Calu3 (cell line): ENCODE measurements around the gene TMEM150A. TPM values are rescaled to one million over a fixed set of nuclear protein-coding genes. Genes with fewer than 3 reads are reported as not detected.

Experiments used
- BruUV-seq: library from RNA; stranded (reverse); fragments of 400-500 nt; replicated peaks from 2 replicates; lab custom pipeline; 2021; lab: Mats Ljungman, UMichigan
- CTCF ChIA-PET: fragments of 300-600 bp; sonication (Branson Sonifier 250); formaldehyde crosslinking; loops from one replicate; lab custom pipeline; 2022; ENCODE audit warnings: antibody characterized with exemption; lab: Charles Lee
- DNase-seq: peaks from one replicate; pipeline ENCODE4 v3.0.0; 2022
- H3K27ac Mint-ChIP-seq: one replicate; pipeline ENCODE4 v1.8.0; 2022; ENCODE audit warnings: mixed read lengths; ENCODE audit not compliant: unreplicated experiment
- H3K27me3 Mint-ChIP-seq: one replicate; pipeline ENCODE4 v1.8.0; 2022; ENCODE audit warnings: mixed read lengths; ENCODE audit not compliant: unreplicated experiment
- H3K36me3 Mint-ChIP-seq: one replicate; pipeline ENCODE4 v1.8.0; 2022; ENCODE audit warnings: mild to moderate bottlenecking, moderate library complexity, mixed read lengths; ENCODE audit not compliant: insufficient read depth, unreplicated experiment
- H3K4me1 Mint-ChIP-seq: one replicate; pipeline ENCODE4 v1.8.0; 2022; ENCODE audit warnings: mild to moderate bottlenecking, low read depth, mixed read lengths; ENCODE audit not compliant: unreplicated experiment
- H3K4me3 Mint-ChIP-seq: one replicate; pipeline ENCODE4 v1.8.0; 2022; ENCODE audit warnings: mild to moderate bottlenecking, low read depth, moderate library complexity, mixed read lengths; ENCODE audit not compliant: unreplicated experiment
- H3K9me3 Mint-ChIP-seq: one replicate; pipeline ENCODE4 v1.8.0; 2022; ENCODE audit warnings: low read depth, mixed read lengths; ENCODE audit not compliant: unreplicated experiment
- CTCF ChIP-seq: fragments of 200-600 bp; IDR thresholded peaks from one replicate; pipeline ENCODE4 v1.8.0; 2022; ENCODE audit warnings: antibody characterized with exemption; ENCODE audit not compliant: unreplicated experiment
- intact Hi-C: fragments of 100-400 bp; cut with micrococcal nuclease; formaldehyde crosslinking; loops from one replicate; pipeline ENCODE4 v1.10.0; 2022; ENCODE audit not compliant: unreplicated experiment
- total RNA-seq: library from RNA; stranded (reverse); gene quantifications from 2 replicates; pipeline ENCODE4 v1.2.3, GENCODE V29; 2022

Gene TMEM150A
- total RNA-seq, 1 experiment from 2014 or later, result 12.1 TPM

GRCh38 chr2:85600951-85601770, 1.3 kb downstream of the TMEM150A start:
- H3K4me1 Mint-ChIP-seq, result peaks cover 8% of the 10 kb centered on the region
- BruUV-seq, result TSS peak; percentile 16
- H3K27ac Mint-ChIP-seq, result peak overlapping the region; percentile 63
- CTCF ChIA-PET, result interaction anchor here (0.7 kb wide), 1 partner anchor 8 kb away, joined by 4 read pairs; no protein-coding TSS in a partner anchor
- DNase-seq, result no peak
- H3K36me3 Mint-ChIP-seq, result peaks cover 71% of the 10 kb centered on the region
- no peaks in the 10 kb centered on the region for H3K9me3 Mint-ChIP-seq
- peak overlapping the region; percentile 92 for H3K4me3 Mint-ChIP-seq
- no peak for TF ChIP-seq CTCF
- no peaks in the 10 kb centered on the region for H3K27me3 Mint-ChIP-seq
- intact Hi-C loops, result no loop called here

- peaks cover 71% of the 10 kb centered on the region for H3K36me3 Mint-ChIP-seq
- no peaks in the 10 kb centered on the region for H3K9me3 Mint-ChIP-seq
- no TSS peak for BruUV-seq
- TF ChIP-seq CTCF, result no peak
- CTCF ChIA-PET, result no interaction called here
- H3K27ac Mint-ChIP-seq, result no peak overlapping the region
- intact Hi-C loops, result no loop called here
- H3K27me3 Mint-ChIP-seq, result no peaks in the 10 kb centered on the region
- H3K4me1 Mint-ChIP-seq, result peaks cover 8% of the 10 kb centered on the region
- no peak overlapping the region for H3K4me3 Mint-ChIP-seq
- no peak for DNase-seq
Observed at GRCh38 chr2:85600235-85600575, 2.3 kb downstream of the TMEM150A start.

GRCh38 chr2:85599468-85600234, 2.8 kb downstream of the TMEM150A start:
- no peak for DNase-seq
- H3K4me1 Mint-ChIP-seq, result peaks cover 8% of the 10 kb centered on the region
- H3K36me3 Mint-ChIP-seq, result peaks cover 72% of the 10 kb centered on the region
- no peak overlapping the region for H3K27ac Mint-ChIP-seq
- no peak for TF ChIP-seq CTCF
- CTCF ChIA-PET, result interaction anchor here (0.5 kb wide), 1 partner anchor 15 kb away, joined by 3 read pairs; the partner anchor contains the start of gene VAMP5
- BruUV-seq, result no TSS peak
- intact Hi-C loops, result no loop called here
- H3K27me3 Mint-ChIP-seq, result no peaks in the 10 kb centered on the region
- no peaks in the 10 kb centered on the region for H3K9me3 Mint-ChIP-seq
- no peak overlapping the region for H3K4me3 Mint-ChIP-seq

GRCh38 chr2:85598594-85599340, 3.7 kb downstream of the TMEM150A start:
- intact Hi-C loops, result no loop called here
- Mint-ChIP-seq H3K27ac (no peak overlapping the region), H3K36me3 (peaks cover 73% of the 10 kb centered on the region), H3K9me3 (no peaks in the 10 kb centered on the region), H3K27me3 (no peaks in the 10 kb centered on the region), H3K4me3 (no peak overlapping the region), H3K4me1 (peaks cover 3% of the 10 kb centered on the region)
- DNase-seq, result no peak
- CTCF ChIA-PET, result interaction anchor here (0.5 to 1.2 kb wide), 2 partner anchors 14 to 47 kb away, joined by 3 read pairs; partner anchors contain the start of gene VAMP5
- BruUV-seq, result no TSS peak
- TF ChIP-seq CTCF, result no peak
